Endothelial cell (in vitro differentiated cells): Measurements from ENCODE around the gene CD247. TPM values are rescaled to one million over a fixed set of nuclear protein-coding genes. Genes with fewer than 3 reads are reported as not detected.

ENCODE experiments used
- DNase-seq: peaks from one replicate; pipeline ENCODE4 v3.0.0; 2021; ENCODE audit warnings: low spot score
- H3K27ac Mint-ChIP-seq: one replicate; pipeline ENCODE4 v1.8.0; 2021; ENCODE audit warnings: mixed read lengths, inconsistent platforms; ENCODE audit not compliant: unreplicated experiment
- H3K27me3 Mint-ChIP-seq: one replicate; pipeline ENCODE4 v1.8.0; 2021; ENCODE audit warnings: mild to moderate bottlenecking, moderate library complexity, mixed read lengths, inconsistent platforms; ENCODE audit not compliant: unreplicated experiment
- H3K36me3 Mint-ChIP-seq: one replicate; pipeline ENCODE4 v1.8.0; 2021; ENCODE audit warnings: mild to moderate bottlenecking, low read depth, mixed read lengths, inconsistent platforms; ENCODE audit not compliant: unreplicated experiment
- H3K4me1 Mint-ChIP-seq: one replicate; pipeline ENCODE4 v1.8.0; 2021; ENCODE audit warnings: mild to moderate bottlenecking, mixed read lengths, inconsistent platforms; ENCODE audit not compliant: unreplicated experiment
- H3K4me3 Mint-ChIP-seq: one replicate; pipeline ENCODE4 v1.8.0; 2021; ENCODE audit warnings: mild to moderate bottlenecking, mixed read lengths, inconsistent platforms; ENCODE audit not compliant: unreplicated experiment
- H3K9me3 Mint-ChIP-seq: one replicate; pipeline ENCODE4 v1.8.0; 2021; ENCODE audit warnings: mixed read lengths, inconsistent platforms; ENCODE audit not compliant: unreplicated experiment
- total RNA-seq: library from RNA; stranded (reverse); fragmentation: NEBNext Ultra II Directional; extraction: Animal tissue kit (Norgen Biotek cat#: 25700); gene quantifications from one replicate; pipeline ENCODE4 v1.2.1, GENCODE V29; 2021; ENCODE audit not compliant: unreplicated experiment
- TF ChIP-seq, protein P1 (sequence below): fragments of 200-600 bp; sonication (generic); IDR thresholded peaks from one replicate; pipeline ENCODE4 v1.5.0; 2021; ENCODE audit warnings: antibody characterized with exemption; ENCODE audit not compliant: unreplicated experiment

CD247 gene
- total RNA-seq, 1 donor from 2014 or later: not detected

DNA sequence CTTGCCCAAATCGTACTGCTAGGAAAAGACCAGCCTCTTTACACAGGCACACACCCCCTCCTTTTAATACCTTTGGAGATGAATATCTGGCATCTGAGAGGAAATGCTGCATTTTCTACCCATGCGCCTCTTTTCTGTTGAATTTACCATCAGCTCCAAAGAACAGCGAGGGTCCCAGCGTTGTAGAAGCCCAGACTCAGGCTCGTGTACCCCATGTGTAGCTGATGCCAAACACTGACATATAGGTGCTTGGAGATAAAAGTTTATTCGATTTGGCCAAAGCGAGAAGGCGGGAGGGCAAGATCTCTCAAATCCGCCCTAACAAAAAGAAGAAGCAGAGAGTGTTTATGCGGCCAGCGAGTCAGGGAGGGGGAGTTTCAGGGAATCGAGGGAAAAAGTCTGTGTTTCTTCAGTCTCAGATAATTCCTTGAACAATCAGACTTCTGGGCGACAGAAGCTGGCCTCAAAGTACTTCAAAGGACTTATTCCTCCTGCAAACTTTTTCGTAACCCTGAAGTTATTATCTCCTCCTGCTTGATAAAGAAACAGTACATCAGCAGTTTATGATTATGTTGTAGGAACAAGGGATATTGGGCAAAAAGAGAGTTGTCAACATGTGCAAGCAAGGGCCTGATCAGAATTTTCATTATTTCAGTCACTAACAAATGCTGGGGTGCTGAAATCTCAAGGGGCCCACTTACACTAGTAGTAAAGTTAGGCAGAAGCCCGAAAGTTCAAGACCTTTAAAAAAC is 35.9 kb upstream of the CD247 start:
- peak overlapping the region; percentile 92 for H3K4me3 Mint-ChIP-seq
- no peaks in the 10 kb centered on the region for H3K27me3 Mint-ChIP-seq
- no peaks in the 10 kb centered on the region for H3K9me3 Mint-ChIP-seq
- peak overlapping the region; percentile 18 for H3K27ac Mint-ChIP-seq
- no peak for DNase-seq
- TF ChIP-seq, protein P1, sequence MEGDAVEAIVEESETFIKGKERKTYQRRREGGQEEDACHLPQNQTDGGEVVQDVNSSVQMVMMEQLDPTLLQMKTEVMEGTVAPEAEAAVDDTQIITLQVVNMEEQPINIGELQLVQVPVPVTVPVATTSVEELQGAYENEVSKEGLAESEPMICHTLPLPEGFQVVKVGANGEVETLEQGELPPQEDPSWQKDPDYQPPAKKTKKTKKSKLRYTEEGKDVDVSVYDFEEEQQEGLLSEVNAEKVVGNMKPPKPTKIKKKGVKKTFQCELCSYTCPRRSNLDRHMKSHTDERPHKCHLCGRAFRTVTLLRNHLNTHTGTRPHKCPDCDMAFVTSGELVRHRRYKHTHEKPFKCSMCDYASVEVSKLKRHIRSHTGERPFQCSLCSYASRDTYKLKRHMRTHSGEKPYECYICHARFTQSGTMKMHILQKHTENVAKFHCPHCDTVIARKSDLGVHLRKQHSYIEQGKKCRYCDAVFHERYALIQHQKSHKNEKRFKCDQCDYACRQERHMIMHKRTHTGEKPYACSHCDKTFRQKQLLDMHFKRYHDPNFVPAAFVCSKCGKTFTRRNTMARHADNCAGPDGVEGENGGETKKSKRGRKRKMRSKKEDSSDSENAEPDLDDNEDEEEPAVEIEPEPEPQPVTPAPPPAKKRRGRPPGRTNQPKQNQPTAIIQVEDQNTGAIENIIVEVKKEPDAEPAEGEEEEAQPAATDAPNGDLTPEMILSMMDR: no peak
- H3K4me1 Mint-ChIP-seq: peaks cover 8% of the 10 kb centered on the region
- no peaks in the 10 kb centered on the region for H3K36me3 Mint-ChIP-seq

DNA sequence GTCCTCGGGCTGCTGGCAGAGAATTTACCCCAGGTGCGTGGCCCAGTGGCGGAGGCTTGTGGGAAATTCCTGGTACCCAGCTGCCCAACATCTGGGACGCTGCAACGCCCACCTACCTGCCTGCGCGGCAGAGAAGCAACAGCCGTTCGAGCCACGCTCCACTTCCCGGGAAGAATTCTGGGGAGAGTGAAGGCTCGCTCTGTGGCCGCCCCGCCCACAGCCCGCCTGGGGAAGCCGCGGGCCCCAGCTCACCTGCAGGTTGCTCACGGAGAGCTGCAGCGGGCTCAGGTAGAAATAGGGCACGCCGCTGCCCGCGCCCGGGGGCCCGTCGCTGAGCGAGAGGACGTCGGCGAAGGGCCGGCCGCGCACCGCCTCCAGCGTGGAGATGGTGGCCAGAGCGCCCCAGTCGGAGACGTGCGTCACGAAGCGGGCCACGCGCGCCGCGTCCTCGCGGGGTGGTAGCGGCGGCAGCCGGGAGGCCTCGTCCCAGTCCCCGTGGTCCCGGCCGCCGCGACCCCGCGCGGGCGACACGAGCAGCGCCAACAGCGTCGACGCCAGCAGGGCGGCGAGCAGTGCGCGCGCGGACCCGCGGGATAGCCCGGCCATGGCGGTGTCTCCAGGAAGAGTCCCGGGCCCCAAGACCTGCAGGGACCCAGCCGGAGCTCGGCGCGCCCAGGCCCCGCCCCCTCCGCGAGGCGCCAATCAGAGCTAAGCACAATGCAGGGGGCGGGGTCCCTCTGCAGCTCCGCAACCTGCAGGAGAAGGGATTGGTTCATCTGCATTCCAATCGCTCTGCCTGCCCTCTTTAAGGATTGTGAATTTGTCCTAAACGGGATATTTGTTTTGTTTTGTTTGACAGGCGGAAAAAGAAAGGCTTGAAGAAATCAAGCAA is 35.1 kb upstream of the CD247 start, which contains the start of gene CREG1:
Gene CREG1 (minus strand): TSS at position 627 of the 892 bp plus-strand sequence.
- TF ChIP-seq, protein P1: no peak
- Mint-ChIP-seq H3K27ac (peak within 1 kb of the TSS; percentile 18), H3K27me3 (no peaks in the 10 kb centered on the region), H3K9me3 (no peaks in the 10 kb centered on the region), H3K4me1 (peaks cover 8% of the 10 kb centered on the region), H3K4me3 (peak within 1 kb of the TSS; percentile 92), H3K36me3 (no peaks in the 10 kb centered on the region)
- DNase-seq: peak; percentile 94

DNA sequence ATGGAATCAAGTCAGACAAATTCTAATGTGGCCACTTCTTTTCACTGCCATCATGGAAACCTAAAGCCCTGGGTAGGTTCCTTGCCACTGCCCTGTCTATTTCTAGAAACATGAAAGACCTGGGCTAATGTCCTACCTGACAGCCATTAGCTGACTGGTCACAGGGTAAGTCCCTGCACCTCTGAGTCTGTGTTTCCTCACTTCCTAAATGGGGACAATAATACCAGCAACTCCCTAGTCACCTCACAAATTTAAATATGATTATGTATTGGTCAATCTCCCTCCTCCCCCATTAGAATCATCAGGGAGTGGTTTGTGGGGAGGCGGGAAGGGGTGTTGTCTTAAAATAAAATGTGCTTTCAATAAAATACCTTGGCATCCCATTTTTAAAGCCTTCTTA is 33.0 kb upstream of the CD247 start:
- Mint-ChIP-seq H3K9me3 (no peaks in the 10 kb centered on the region), H3K36me3 (no peaks in the 10 kb centered on the region), H3K4me3 (no peak overlapping the region), H3K27ac (no peak overlapping the region), H3K4me1 (peaks cover 8% of the 10 kb centered on the region), H3K27me3 (no peaks in the 10 kb centered on the region)
- TF ChIP-seq, protein P1: no peak
- no peak for DNase-seq

DNA sequence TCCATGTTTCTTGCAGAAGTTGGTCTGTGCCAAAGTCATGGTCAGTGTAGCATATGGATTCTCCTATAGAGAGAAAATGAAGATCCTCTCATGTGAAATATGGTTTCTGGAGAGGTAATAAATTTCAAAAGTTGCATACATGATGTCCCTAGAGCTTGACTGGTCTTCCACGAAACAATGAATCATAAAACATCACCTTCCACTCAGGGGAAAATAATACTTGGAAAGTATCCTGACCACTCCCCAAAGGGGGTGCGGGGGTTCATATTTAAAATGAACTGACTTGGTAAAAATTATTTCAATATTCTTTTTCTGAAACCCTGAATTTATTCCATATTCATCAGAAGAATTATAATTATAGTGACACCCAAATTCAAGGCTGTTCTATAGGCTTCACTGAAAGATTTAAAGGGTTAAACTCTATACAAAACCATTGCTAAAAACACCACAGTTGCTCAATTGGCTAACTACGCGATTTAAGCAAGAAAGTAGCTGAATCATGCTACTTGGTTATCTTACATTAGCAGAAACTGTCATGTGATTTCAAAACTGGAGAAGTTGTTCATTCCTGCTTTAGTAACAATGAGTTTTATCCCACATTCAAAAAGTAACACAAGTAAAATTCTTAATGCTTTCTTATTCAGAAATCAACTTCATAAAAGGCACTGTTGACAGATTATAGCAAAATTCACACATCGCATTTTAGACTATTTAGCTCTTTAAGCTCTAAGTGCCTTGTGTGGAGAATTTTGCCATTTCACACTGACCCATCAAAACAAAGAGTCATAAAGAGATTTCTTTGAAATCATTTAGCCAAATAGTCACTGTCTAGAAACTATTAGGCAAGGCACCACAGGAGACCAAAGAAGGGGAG is 30.0 kb upstream of the CD247 start:
- Mint-ChIP-seq H3K4me1 (peaks cover 3% of the 10 kb centered on the region), H3K36me3 (no peaks in the 10 kb centered on the region), H3K27ac (no peak overlapping the region), H3K4me3 (no peak overlapping the region), H3K27me3 (no peaks in the 10 kb centered on the region), H3K9me3 (no peaks in the 10 kb centered on the region)
- TF ChIP-seq, protein P1: no peak
- no peak for DNase-seq
